ENCODE data around the gene TOLLIP. TPM values are rescaled to one million over a fixed set of nuclear protein-coding genes. Genes with fewer than 3 reads are reported as not detected.

TOLLIP gene
- total and polyA plus RNA-seq, 10 donors = 16.1 to 67.4 (median 46.2) TPM

GRCh38 chr11:1300569-1301187, 8.8 kb downstream of the TOLLIP start:
- 93 to 97% (median 95%) methylated on average over 21 to 28 of the region's 28 CpGs for WGBS, 5 donors
- no peak overlapping the region for H3K4me3 ChIP-seq
- H3K36me3 ChIP-seq = peaks cover 0 to 86% (median 23%) of the 10 kb centered on the region in 6 donors
- TF ChIP-seq POLR2A (IDR thresholded peaks at IDR 0.05) = no peak
- no peak for TF ChIP-seq CTCF (IDR thresholded peaks at IDR 0.05 in 8 of 11, conservative IDR thresholded peaks at IDR 0.05 in 3 of 11)
- TF ChIP-seq POLR2AphosphoS5 (IDR thresholded peaks at IDR 0.05) = no peak
- no peaks in the 10 kb centered on the region for H3K27me3 ChIP-seq (replicated peaks in 1 of 7)
- intact Hi-C loops (cut with DNase I; ENCODE audit: low total_unique reads) = loop anchor here (10.0 kb wide), 1 partner anchor 224 kb away; no protein-coding TSS in a partner anchor
- peak; percentile 44 for DNase-seq
- peaks cover 18 to 87% (median 69%) of the 10 kb centered on the region in 6 donors for H3K4me1 ChIP-seq
- no peaks in the 10 kb centered on the region for H3K9me3 ChIP-seq
- H3K27ac ChIP-seq = no peak overlapping the region

GRCh38 chr11:1300121-1300520, 9.3 kb downstream of the TOLLIP start:
- intact Hi-C loops (cut with DNase I; ENCODE audit: low total_unique reads) = loop anchor here (10.0 kb wide), 1 partner anchor 225 kb away; no protein-coding TSS in a partner anchor
- no peak for DNase-seq
- no peaks in the 10 kb centered on the region for H3K9me3 ChIP-seq
- WGBS, 5 donors = 74 to 91% (median 79%) methylated on average over 7 of the region's 7 CpGs
- H3K27me3 ChIP-seq (replicated peaks in 1 of 7) = no peaks in the 10 kb centered on the region
- peak overlapping the region in 2 of 8 donors; percentile 1 to 72 for H3K27ac ChIP-seq
- H3K4me3 ChIP-seq = no peak overlapping the region
- H3K36me3 ChIP-seq = peaks cover 0 to 86% (median 23%) of the 10 kb centered on the region in 6 donors
- no peak for TF ChIP-seq POLR2A (IDR thresholded peaks at IDR 0.05)
- TF ChIP-seq CTCF (IDR thresholded peaks at IDR 0.05 in 8 of 11, conservative IDR thresholded peaks at IDR 0.05 in 3 of 11) = no peak
- no peak for TF ChIP-seq POLR2AphosphoS5 (IDR thresholded peaks at IDR 0.05)
- peaks cover 18 to 82% (median 63%) of the 10 kb centered on the region in 6 donors for H3K4me1 ChIP-seq

GRCh38 chr11:1299621-1300020, 9.8 kb downstream of the TOLLIP start:
- H3K36me3 ChIP-seq = peaks cover 0 to 85% (median 23%) of the 10 kb centered on the region in 6 donors
- H3K27me3 ChIP-seq (replicated peaks in 1 of 7) = no peaks in the 10 kb centered on the region
- WGBS, 5 donors = 88 to 94% (median 90%) methylated on average over 22 to 23 of the region's 23 CpGs
- H3K4me3 ChIP-seq = no peak overlapping the region
- H3K9me3 ChIP-seq = no peaks in the 10 kb centered on the region
- DNase-seq = peak; percentile 76
- H3K4me1 ChIP-seq = peaks cover 18 to 78% (median 59%) of the 10 kb centered on the region in 6 donors
- H3K27ac ChIP-seq = peak overlapping the region in 6 of 8 donors; percentile 1 to 72 (median 55)
- intact Hi-C loops (cut with DNase I; ENCODE audit: low total_unique reads) = loop anchor here (10.0 kb wide), 1 partner anchor 225 kb away; no protein-coding TSS in a partner anchor
- TF ChIP-seq POLR2A (IDR thresholded peaks at IDR 0.05) (no peak), POLR2AphosphoS5 (IDR thresholded peaks at IDR 0.05) (no peak), CTCF (IDR thresholded peaks at IDR 0.05 in 8 of 11, conservative IDR thresholded peaks at IDR 0.05 in 3 of 11) (no peak)

- TF ChIP-seq POLR2AphosphoS5 (IDR thresholded peaks at IDR 0.05) = peak in 2 of 3 donors; percentile 28 to 55
- TF ChIP-seq POLR2A (IDR thresholded peaks at IDR 0.05) = no peak
- Histone ChIP-seq H3K27ac (peak overlapping the region in 5 of 8 donors; percentile 1 to 72 (median 58)), H3K9me3 (no peaks in the 10 kb centered on the region), H3K27me3 (replicated peaks in 1 of 7) (no peaks in the 10 kb centered on the region), H3K4me3 (no peak overlapping the region), H3K4me1 (peaks cover 15 to 71% (median 52%) of the 10 kb centered on the region in 6 donors), H3K36me3 (peaks cover 0 to 81% (median 24%) of the 10 kb centered on the region in 6 donors)
- WGBS, 5 donors = 69 to 83% (median 72%) methylated on average over 32 of the region's 32 CpGs
- intact Hi-C loops (cut with DNase I; ENCODE audit: low total_unique reads) = no loop called here
- DNase-seq = peak; percentile 90
Measured at GRCh38 chr11:1298695-1299492, 10.5 kb downstream of the TOLLIP start.
